Uterus (tissue), 4 donors: ENCODE results near the gene WDFY4. TPM values are rescaled to one million over a fixed set of nuclear protein-coding genes. Genes with fewer than 3 reads are reported as not detected.

Source experiments
- DNase-seq, 2 donors: peaks; one replicate each; pipeline ENCODE4 v3.0.0-alpha.2; 2019 to 2020
- H3K27ac ChIP-seq, 2 donors: fragments of 200-600 bp; sonication (generic); 1 replicate in 1 of 2; 2 replicates in 1 of 2; pipeline ENCODE4 v1.5.1; 2016 to 2018
- H3K27me3 ChIP-seq, 2 donors: fragments of 200-600 bp; sonication (generic); one replicate each; pipeline ENCODE4 v1.5.1; 2018 to 2019; ENCODE audit warnings: control low read depth in 1 of 2
- H3K36me3 ChIP-seq, 2 donors: fragments of 200-600 bp; sonication (generic); one replicate each; pipeline ENCODE4 v1.5.1; 2019; ENCODE audit warnings: control low read depth in 1 of 2
- H3K4me1 ChIP-seq, 2 donors: fragments of 200-600 bp; sonication (generic); one replicate each; pipeline ENCODE4 v1.5.1; 2018 to 2019; ENCODE audit warnings: control low read depth in 1 of 2
- H3K4me3 ChIP-seq, 2 donors: fragments of 200-600 bp; sonication (generic); 1 replicate in 1 of 2; 2 replicates in 1 of 2; pipeline ENCODE4 v1.5.1; 2018 to 2019; ENCODE audit warnings: mild to moderate bottlenecking in 1 of 2
- H3K9me3 ChIP-seq, 2 donors: fragments of 200-600 bp; sonication (generic); one replicate each; pipeline ENCODE4 v1.5.1; 2019; ENCODE audit warnings: control low read depth in 1 of 2
- POLR2A ChIP-seq, 2 donors: fragments of 450-650 bp; IDR thresholded peaks; one replicate each; pipeline ENCODE4 v1.6.1; 2016; ENCODE audit warnings: antibody characterized with exemption in 2 of 2, mild to moderate bottlenecking in 1 of 2, moderate library complexity in 1 of 2
- intact Hi-C: fragments of 100-400 bp; cut with DNase I; formaldehyde crosslinking; loops from one replicate; pipeline ENCODE4 v1.15.1; 2023; ENCODE audit warnings: low total_unique reads
- total RNA-seq, 4 donors: library from RNA; depleted of rRNA in 3 of 4; stranded (reverse); fragments of >200 nt in 3 of 4; gene quantifications; one replicate each; pipeline versions ENCODE4 v1.1.0 to v1.2.4, GENCODE V29; 2014 to 2023
- TF ChIP-seq, protein P1 (sequence below), 4 experiments: fragments of 200-600 bp in 2 of 4; fragments of 450-650 bp in 2 of 4; sonication (generic) in 2 of 4; IDR thresholded peaks; one replicate each; pipeline ENCODE4 v1.5.1; 2016 to 2019; ENCODE audit warnings: antibody characterized with exemption in 4 of 4, mild to moderate bottlenecking in 2 of 4, moderate library complexity in 1 of 4
- donor health status: DM: yes; HTN: yes; CAD: no.

WDFY4 gene
- total RNA-seq, 4 donors from 2014 or later, result 0.26 to 5.2 (median 1.2) TPM

DNA sequence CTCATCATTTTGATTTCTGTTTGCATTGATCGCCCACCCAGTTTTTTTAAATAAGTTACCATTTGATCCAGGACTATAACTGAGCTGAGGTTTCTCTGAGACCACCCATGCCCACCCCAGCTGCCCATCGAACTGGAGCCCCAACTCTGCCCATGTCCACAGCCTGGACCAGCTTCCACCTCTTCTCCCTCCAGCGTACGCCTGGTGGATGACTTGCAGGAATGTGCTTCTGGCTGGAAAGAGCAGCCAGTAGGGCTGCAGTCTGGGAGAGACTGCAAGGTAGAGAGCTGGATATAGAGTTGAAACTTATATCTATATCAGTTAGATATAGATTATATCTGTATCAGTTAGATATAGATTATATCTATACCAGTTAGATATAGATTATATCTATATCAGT, 280.8 kb downstream of the WDFY4 start:
- intact Hi-C loops, result no loop called here
- no peak overlapping the region for H3K4me3 ChIP-seq
- no peak overlapping the region for H3K27ac ChIP-seq
- H3K9me3 ChIP-seq, result no peaks in the 10 kb centered on the region
- H3K27me3 ChIP-seq, result no peaks in the 10 kb centered on the region
- DNase-seq, result no peak
- no peaks in the 10 kb centered on the region for H3K4me1 ChIP-seq
- TF ChIP-seq, protein P1, sequence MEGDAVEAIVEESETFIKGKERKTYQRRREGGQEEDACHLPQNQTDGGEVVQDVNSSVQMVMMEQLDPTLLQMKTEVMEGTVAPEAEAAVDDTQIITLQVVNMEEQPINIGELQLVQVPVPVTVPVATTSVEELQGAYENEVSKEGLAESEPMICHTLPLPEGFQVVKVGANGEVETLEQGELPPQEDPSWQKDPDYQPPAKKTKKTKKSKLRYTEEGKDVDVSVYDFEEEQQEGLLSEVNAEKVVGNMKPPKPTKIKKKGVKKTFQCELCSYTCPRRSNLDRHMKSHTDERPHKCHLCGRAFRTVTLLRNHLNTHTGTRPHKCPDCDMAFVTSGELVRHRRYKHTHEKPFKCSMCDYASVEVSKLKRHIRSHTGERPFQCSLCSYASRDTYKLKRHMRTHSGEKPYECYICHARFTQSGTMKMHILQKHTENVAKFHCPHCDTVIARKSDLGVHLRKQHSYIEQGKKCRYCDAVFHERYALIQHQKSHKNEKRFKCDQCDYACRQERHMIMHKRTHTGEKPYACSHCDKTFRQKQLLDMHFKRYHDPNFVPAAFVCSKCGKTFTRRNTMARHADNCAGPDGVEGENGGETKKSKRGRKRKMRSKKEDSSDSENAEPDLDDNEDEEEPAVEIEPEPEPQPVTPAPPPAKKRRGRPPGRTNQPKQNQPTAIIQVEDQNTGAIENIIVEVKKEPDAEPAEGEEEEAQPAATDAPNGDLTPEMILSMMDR (IDR thresholded peaks at IDR 0.05), result no peak
- no peak for TF ChIP-seq POLR2A (IDR thresholded peaks at IDR 0.05)
- no peaks in the 10 kb centered on the region for H3K36me3 ChIP-seq

DNA sequence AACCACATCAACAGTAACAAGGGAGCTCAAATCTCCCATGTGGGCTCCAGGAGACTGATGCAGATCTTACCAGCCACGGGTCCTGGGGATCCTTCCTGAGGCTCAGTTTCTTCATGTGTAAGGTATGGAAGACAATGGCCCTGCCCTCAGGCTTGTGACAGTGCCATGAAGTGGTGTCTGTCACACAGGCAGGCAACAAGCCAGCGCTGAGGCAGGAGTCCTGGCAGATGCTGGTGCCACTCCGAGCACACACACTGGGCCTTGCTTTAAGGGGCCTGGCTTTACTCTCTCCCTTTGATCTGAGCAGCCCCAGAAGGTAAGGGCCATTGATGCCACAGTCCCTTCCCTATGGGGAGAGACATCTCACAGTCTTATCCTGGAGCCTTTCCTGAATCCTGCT, 283.4 kb downstream of the WDFY4 start:
- Histone ChIP-seq H3K4me3 (no peak overlapping the region), H3K9me3 (no peaks in the 10 kb centered on the region), H3K27me3 (no peaks in the 10 kb centered on the region), H3K27ac (no peak overlapping the region), H3K36me3 (no peaks in the 10 kb centered on the region), H3K4me1 (no peaks in the 10 kb centered on the region)
- no peak for DNase-seq
- intact Hi-C loops, result no loop called here
- TF ChIP-seq, protein P1 (IDR thresholded peaks at IDR 0.05), result no peak
- no peak for TF ChIP-seq POLR2A (IDR thresholded peaks at IDR 0.05)

DNA sequence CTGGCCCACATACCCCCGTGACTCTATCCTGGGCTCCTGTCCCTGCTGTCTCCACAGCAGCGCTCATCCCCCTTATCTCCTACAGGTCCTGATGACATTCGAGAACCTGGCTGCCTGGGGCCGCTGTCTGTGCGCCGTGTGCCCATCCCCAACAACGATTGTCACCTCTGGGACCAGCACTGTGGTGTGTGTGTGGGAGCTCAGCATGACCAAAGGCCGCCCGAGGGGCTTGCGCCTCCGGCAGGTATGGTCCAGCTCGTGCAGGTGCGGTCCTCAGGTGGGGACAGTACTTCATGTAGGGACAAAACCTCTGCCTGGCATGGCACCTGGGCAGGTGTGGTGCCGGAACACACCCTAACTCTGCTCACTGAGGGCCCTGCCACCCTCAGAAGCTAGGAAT, 285.4 kb downstream of the WDFY4 start:
- Histone ChIP-seq H3K27ac (no peak overlapping the region), H3K4me3 (no peak overlapping the region), H3K27me3 (no peaks in the 10 kb centered on the region), H3K36me3 (no peaks in the 10 kb centered on the region), H3K4me1 (no peaks in the 10 kb centered on the region), H3K9me3 (no peaks in the 10 kb centered on the region)
- DNase-seq, result no peak
- intact Hi-C loops, result no loop called here
- TF ChIP-seq POLR2A (IDR thresholded peaks at IDR 0.05), result no peak
- TF ChIP-seq, protein P1 (IDR thresholded peaks at IDR 0.05), result no peak

DNA sequence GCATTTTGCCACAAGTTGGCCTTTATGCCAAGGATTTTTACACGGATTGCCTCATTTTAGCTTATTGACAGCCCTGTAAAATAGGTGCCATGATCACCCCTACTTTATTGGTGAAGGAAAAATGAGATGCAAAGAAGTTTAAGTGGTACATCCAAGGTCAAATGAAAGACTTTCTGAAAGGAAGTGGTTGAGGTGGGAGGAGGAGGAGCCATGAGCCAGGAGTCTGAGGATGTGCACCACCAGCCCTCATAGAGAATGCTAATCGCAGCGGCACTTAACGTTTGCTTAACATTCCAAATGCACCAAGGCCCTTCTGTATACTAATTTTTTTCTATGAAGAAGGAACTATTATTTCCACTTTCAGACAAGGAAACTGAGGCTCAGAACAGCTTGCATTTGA, 286.0 kb downstream of the WDFY4 start:
- H3K27me3 ChIP-seq, result no peaks in the 10 kb centered on the region
- no peak for DNase-seq
- H3K4me1 ChIP-seq, result no peaks in the 10 kb centered on the region
- TF ChIP-seq, protein P1 (IDR thresholded peaks at IDR 0.05), result no peak
- no peak for TF ChIP-seq POLR2A (IDR thresholded peaks at IDR 0.05)
- no peaks in the 10 kb centered on the region for H3K36me3 ChIP-seq
- no peak overlapping the region for H3K4me3 ChIP-seq
- H3K27ac ChIP-seq, result no peak overlapping the region
- intact Hi-C loops, result no loop called here
- H3K9me3 ChIP-seq, result no peaks in the 10 kb centered on the region

DNA sequence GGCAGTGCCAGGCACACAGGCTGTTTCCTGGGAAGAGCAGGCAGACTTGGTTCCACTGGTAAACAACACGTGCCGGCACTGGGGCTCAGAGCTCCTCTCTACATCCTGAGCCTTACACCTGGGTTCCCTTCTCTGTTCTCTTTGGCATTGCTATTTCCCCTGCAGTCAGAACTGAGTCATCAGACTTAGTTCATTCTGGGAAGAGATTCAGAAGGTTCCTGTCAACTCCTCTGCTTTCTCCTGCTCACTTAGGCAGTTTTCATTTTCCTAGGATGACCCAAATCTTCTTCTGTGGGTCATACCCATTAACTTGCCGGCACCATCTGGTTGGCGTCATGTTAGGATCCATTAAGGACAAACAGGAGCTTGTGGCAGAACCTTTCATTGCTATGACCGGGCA, 288.4 kb downstream of the WDFY4 start:
- H3K27me3 ChIP-seq, result no peaks in the 10 kb centered on the region
- H3K36me3 ChIP-seq, result no peaks in the 10 kb centered on the region
- H3K4me3 ChIP-seq, result no peak overlapping the region
- TF ChIP-seq, protein P1 (IDR thresholded peaks at IDR 0.05), result no peak
- TF ChIP-seq POLR2A (IDR thresholded peaks at IDR 0.05), result no peak
- no peaks in the 10 kb centered on the region for H3K4me1 ChIP-seq
- H3K27ac ChIP-seq, result no peak overlapping the region
- intact Hi-C loops, result no loop called here
- H3K9me3 ChIP-seq, result no peaks in the 10 kb centered on the region
- no peak for DNase-seq
